Esophagus muscularis mucosa (tissue), 4 donors: Measurements from ENCODE around the gene P2RX1. TPM values are rescaled to one million over a fixed set of nuclear protein-coding genes. Genes with fewer than 3 reads are reported as not detected.

Experiments used
- DNase-seq: peaks from one replicate; pipeline ENCODE4 v3.0.0-alpha.2; 2017; ENCODE audit errors: extremely low spot score
- H3K27ac ChIP-seq, 4 donors: fragments of 200-600 bp; sonication (generic); replicated peaks in 1 of 4; 1 replicate in 3 of 4; 2 replicates in 1 of 4; pipeline ENCODE4 v1.5.1; 2016 to 2019; ENCODE audit warnings: mild to moderate bottlenecking in 1 of 4
- H3K27me3 ChIP-seq, 4 donors: fragments of 200-600 bp; sonication (generic); one replicate each; pipeline versions ENCODE4 v1.5.1 to v1.6.0; 2016 to 2019
- H3K36me3 ChIP-seq, 4 donors: fragments of 200-600 bp; sonication (generic); one replicate each; pipeline ENCODE4 v1.5.1; 2016 to 2019
- H3K4me1 ChIP-seq, 4 donors: fragments of 200-600 bp; sonication (generic); one replicate each; pipeline ENCODE4 v1.5.1; 2016 to 2019
- H3K4me3 ChIP-seq, 4 donors: fragments of 200-600 bp; sonication (generic); 1 replicate in 2 of 4; 2 replicates in 2 of 4; pipeline ENCODE4 v1.5.1; 2016 to 2019; ENCODE audit warnings: mild to moderate bottlenecking in 4 of 4, moderate library complexity in 1 of 4
- H3K9me3 ChIP-seq, 4 donors: fragments of 200-600 bp; sonication (generic); 1 replicate in 3 of 4; 2 replicates in 1 of 4; pipeline ENCODE4 v1.5.1; 2016 to 2019
- CTCF ChIP-seq, 3 experiments: fragments of 200-600 bp in 2 of 3; fragments of 450-650 bp in 1 of 3; sonication (generic) in 2 of 3; IDR thresholded peaks; one replicate each; pipeline ENCODE4 v1.5.1; 2017 to 2019; ENCODE audit warnings: antibody characterized with exemption in 3 of 3, mild to moderate bottlenecking in 2 of 3, moderate library complexity in 1 of 3
- EP300 ChIP-seq: sonication (generic); formaldehyde crosslinking; IDR thresholded peaks from one replicate; pipeline ENCODE4 v1.6.1; 2017; ENCODE audit warnings: antibody characterized with exemption
- POLR2A ChIP-seq: fragments of 450-650 bp; IDR thresholded peaks from one replicate; pipeline ENCODE4 v1.6.1; 2017; ENCODE audit warnings: antibody characterized with exemption, moderate library complexity, mild to moderate bottlenecking, low read depth
- POLR2AphosphoS5 ChIP-seq, 2 donors: sonication (generic); formaldehyde crosslinking; IDR thresholded peaks; one replicate each; pipeline ENCODE4 v1.6.1; 2017; ENCODE audit warnings: antibody characterized with exemption in 2 of 2
- WGBS: methylation state at CpG from one replicate; pipeline ENCODE4 v1.1.5; 2018; 5-methylcytosine and 5-hydroxymethylcytosine counted together
- intact Hi-C: fragments of 100-400 bp; cut with DNase I; formaldehyde crosslinking; loops from one replicate; pipeline ENCODE4 v1.15.1; 2023
- total RNA-seq, 4 donors: library from RNA; depleted of rRNA; stranded (reverse); fragments of >200 nt; gene quantifications; one replicate each; pipeline versions ENCODE4 v1.1.0 to v1.2.1, GENCODE V29; 2016

P2RX1 gene
- total RNA-seq, 4 donors from 2014 or later, result 3.7 to 26.0 (median 10.2) TPM

- no peak for DNase-seq
- Histone ChIP-seq H3K27me3 (no peaks in the 10 kb centered on the region), H3K36me3 (no peaks in the 10 kb centered on the region), H3K27ac (no peak overlapping the region), H3K4me3 (no peak overlapping the region), H3K4me1 (peaks cover 0 to 18% (median 15%) of the 10 kb centered on the region in 4 donors), H3K9me3 (no peaks in the 10 kb centered on the region)
- intact Hi-C loops, result loop anchor here (5.0 kb wide), 1 partner anchor 47 kb away; no protein-coding TSS in a partner anchor
- TF ChIP-seq POLR2A, result no peak
- TF ChIP-seq CTCF (IDR thresholded peaks at IDR 0.05), result no peak
- no peak for TF ChIP-seq EP300
- TF ChIP-seq POLR2AphosphoS5 (IDR thresholded peaks at IDR 0.05), result no peak
- WGBS, result 93% methylated on average over 12 of the region's 12 CpGs
Observed at GRCh38 chr17:3909257-3909656, 7.0 kb downstream of the P2RX1 start.

GRCh38 chr17:3907483-3908216, 8.6 kb downstream of the P2RX1 start:
- H3K36me3 ChIP-seq, result no peaks in the 10 kb centered on the region
- H3K4me1 ChIP-seq, result peaks cover 0 to 7% (median 6%) of the 10 kb centered on the region in 4 donors
- 83% methylated on average over 9 of the region's 11 CpGs for WGBS
- no peak for DNase-seq
- H3K27me3 ChIP-seq, result no peaks in the 10 kb centered on the region
- TF ChIP-seq CTCF (IDR thresholded peaks at IDR 0.05), result peak in 2 of 3 experiments; percentile 28 to 30
- no peak for TF ChIP-seq EP300
- no peak overlapping the region for H3K27ac ChIP-seq
- H3K4me3 ChIP-seq, result no peak overlapping the region
- intact Hi-C loops, result loop anchor here (5.0 kb wide), 1 partner anchor 45 kb away; no protein-coding TSS in a partner anchor
- H3K9me3 ChIP-seq, result no peaks in the 10 kb centered on the region

- Histone ChIP-seq H3K36me3 (no peaks in the 10 kb centered on the region), H3K4me3 (no peak overlapping the region), H3K9me3 (no peaks in the 10 kb centered on the region), H3K27ac (no peak overlapping the region), H3K27me3 (no peaks in the 10 kb centered on the region), H3K4me1 (peaks cover 0 to 7% (median 6%) of the 10 kb centered on the region in 4 donors)
- DNase-seq, result no peak
- intact Hi-C loops, result loop anchor here (5.0 kb wide), 1 partner anchor 45 kb away; no protein-coding TSS in a partner anchor
- no peak for TF ChIP-seq EP300
- WGBS, result 90% methylated on average over 4 of the region's 4 CpGs
Observed at GRCh38 chr17:3906881-3907280, 9.4 kb downstream of the P2RX1 start.

- H3K27me3 ChIP-seq, result no peaks in the 10 kb centered on the region
- DNase-seq, result no peak
- 89% methylated on average over 7 of the region's 11 CpGs for WGBS
- no peaks in the 10 kb centered on the region for H3K4me1 ChIP-seq
- H3K4me3 ChIP-seq, result no peak overlapping the region
- no peak overlapping the region for H3K27ac ChIP-seq
- intact Hi-C loops, result loop anchor here (5.0 kb wide), 1 partner anchor 43 kb away; no protein-coding TSS in a partner anchor
- no peaks in the 10 kb centered on the region for H3K9me3 ChIP-seq
- no peaks in the 10 kb centered on the region for H3K36me3 ChIP-seq
- TF ChIP-seq CTCF (IDR thresholded peaks at IDR 0.05) (no peak), POLR2A (no peak), EP300 (no peak), POLR2AphosphoS5 (IDR thresholded peaks at IDR 0.05) (no peak)
Observed at GRCh38 chr17:3905017-3905520, 11.2 kb downstream of the P2RX1 start.

GRCh38 chr17:3904501-3904900, 11.8 kb downstream of the P2RX1 start:
- intact Hi-C loops, result no loop called here
- H3K36me3 ChIP-seq, result no peaks in the 10 kb centered on the region
- no peak for DNase-seq
- WGBS, result 85% methylated on average over 15 of the region's 15 CpGs
- H3K27me3 ChIP-seq, result no peaks in the 10 kb centered on the region
- no peak overlapping the region for H3K27ac ChIP-seq
- no peaks in the 10 kb centered on the region for H3K9me3 ChIP-seq
- H3K4me1 ChIP-seq, result no peaks in the 10 kb centered on the region
- no peak for TF ChIP-seq POLR2AphosphoS5 (IDR thresholded peaks at IDR 0.05)
- TF ChIP-seq CTCF (IDR thresholded peaks at IDR 0.05), result no peak
- TF ChIP-seq POLR2A, result no peak
- TF ChIP-seq EP300, result no peak
- H3K4me3 ChIP-seq, result no peak overlapping the region
